Loucy (cell line): ENCODE results near the gene HSPG2.
"Not testable (repeated sequence)": the region's sequence is repeated elsewhere in the genome, so short reads cannot be mapped to it uniquely, and the experiment has no call there.

ENCODE experiments used
- H2AFZ ChIP-seq: fragments of 200-600 bp; sonication (generic); 2 replicates; pipeline ENCODE4 v1.6.0; 2016; ENCODE audit warnings: antibody characterized with exemption, mild to moderate bottlenecking, low read length, moderate library complexity
- H3F3A ChIP-seq: fragments of 200-600 bp; 2 replicates; pipeline ENCODE4 v1.6.0; 2016; ENCODE audit warnings: antibody characterized with exemption, low read depth, mild to moderate bottlenecking
- H3K27me3 ChIP-seq: fragments of 200-600 bp; sonication (generic); 2 replicates; pipeline ENCODE4 v1.6.1; 2014; ENCODE audit warnings: low read length, mild to moderate bottlenecking; ENCODE audit not compliant: insufficient read depth, poor library complexity, severe bottlenecking
- H3K36me3 ChIP-seq: fragments of 200-600 bp; sonication (generic); 2 replicates; pipeline ENCODE4 v1.6.1; 2016; ENCODE audit warnings: low read length; ENCODE audit not compliant: insufficient read depth
- H3K4me1 ChIP-seq: fragments of 200-600 bp; sonication (generic); 2 replicates; pipeline ENCODE4 v1.5.1; 2014; ENCODE audit warnings: low read length, mild to moderate bottlenecking; ENCODE audit not compliant: insufficient read depth, poor library complexity, severe bottlenecking
- H3K4me2 ChIP-seq: fragments of 200-600 bp; sonication (generic); 2 replicates; pipeline ENCODE4 v1.6.0; 2014; ENCODE audit warnings: antibody characterized with exemption, low read length, low read depth, mild to moderate bottlenecking; ENCODE audit not compliant: poor library complexity, severe bottlenecking
- H3K4me3 ChIP-seq: fragments of 200-600 bp; sonication (generic); 2 replicates; pipeline ENCODE4 v1.5.1; 2014; ENCODE audit warnings: low read length, mild to moderate bottlenecking, mixed read lengths; ENCODE audit not compliant: poor library complexity, severe bottlenecking
- H3K79me2 ChIP-seq: fragments of 200-600 bp; sonication (generic); 2 replicates; pipeline ENCODE4 v1.6.1; 2014; ENCODE audit warnings: low read length; ENCODE audit not compliant: insufficient read depth
- H3K9ac ChIP-seq: fragments of 200-600 bp; sonication (generic); 2 replicates; pipeline ENCODE4 v1.6.0; 2014; ENCODE audit warnings: mild to moderate bottlenecking, low read depth, low read length, moderate library complexity; ENCODE audit not compliant: poor library complexity, severe bottlenecking
- H3K9me2 ChIP-seq: fragments of 200-600 bp; sonication (generic); replicated peaks from 2 replicates; pipeline ENCODE4 v1.6.1; 2016; ENCODE audit warnings: low read depth, low read length, mixed read lengths
- H3K9me3 ChIP-seq: fragments of 200-600 bp; sonication (generic); 2 replicates; pipeline ENCODE4 v1.6.1; 2014; ENCODE audit warnings: mild to moderate bottlenecking, antibody characterized with exemption, low read length, low read depth; ENCODE audit not compliant: insufficient read depth
- H4K20me1 ChIP-seq: fragments of 200-600 bp; sonication (generic); 2 replicates; pipeline ENCODE4 v1.6.0; 2014; ENCODE audit warnings: antibody characterized with exemption, low read length, mild to moderate bottlenecking; ENCODE audit not compliant: insufficient read depth, poor library complexity, severe bottlenecking
- EZH2phosphoT487 ChIP-seq: fragments of 200-600 bp; IDR thresholded peaks from 2 replicates; pipeline ENCODE4 v1.6.1; 2018; ENCODE audit warnings: antibody characterized with exemption, mild to moderate bottlenecking, moderate library complexity, borderline replicate concordance
- TF ChIP-seq, protein P1 (sequence below): fragments of 200-600 bp; sonication (generic); conservative IDR thresholded peaks from 2 replicates; pipeline ENCODE4 v1.5.1; 2014; ENCODE audit warnings: mild to moderate bottlenecking, antibody characterized with exemption, low read length

Gene HSPG2

DNA sequence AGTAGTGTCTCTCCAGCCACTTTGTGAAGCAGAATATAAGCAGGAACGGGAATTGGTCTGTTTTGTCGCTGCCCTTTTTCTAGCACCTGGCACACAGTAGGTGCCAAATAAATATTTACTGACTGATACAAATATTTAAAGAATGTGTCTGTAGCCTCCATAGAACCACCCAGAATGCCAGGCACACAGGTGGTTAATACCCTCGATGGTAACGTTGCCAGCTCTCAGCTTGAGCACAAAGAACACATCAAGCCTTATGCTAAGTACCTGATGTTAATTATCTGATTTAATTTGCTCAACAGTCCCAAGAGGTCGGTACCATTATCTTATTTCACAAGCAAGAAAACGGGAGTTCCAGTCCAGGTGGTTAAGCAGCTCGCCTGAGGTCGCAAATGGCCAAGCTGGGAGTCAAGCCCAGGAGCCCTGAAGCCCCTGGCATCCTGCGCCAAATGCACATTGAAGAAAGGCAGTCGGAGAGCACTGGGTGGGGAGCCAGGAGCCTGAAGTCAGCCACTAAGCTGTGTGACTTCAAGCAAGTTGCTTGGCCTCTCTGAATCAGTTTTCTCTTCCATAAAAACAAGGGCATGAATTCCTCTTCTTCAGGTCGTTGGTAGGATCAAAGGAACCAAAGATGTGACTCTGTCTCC is 26.4 kb downstream of the HSPG2 start:
- no peak for TF ChIP-seq EZH2phosphoT487
- TF ChIP-seq, protein P1, sequence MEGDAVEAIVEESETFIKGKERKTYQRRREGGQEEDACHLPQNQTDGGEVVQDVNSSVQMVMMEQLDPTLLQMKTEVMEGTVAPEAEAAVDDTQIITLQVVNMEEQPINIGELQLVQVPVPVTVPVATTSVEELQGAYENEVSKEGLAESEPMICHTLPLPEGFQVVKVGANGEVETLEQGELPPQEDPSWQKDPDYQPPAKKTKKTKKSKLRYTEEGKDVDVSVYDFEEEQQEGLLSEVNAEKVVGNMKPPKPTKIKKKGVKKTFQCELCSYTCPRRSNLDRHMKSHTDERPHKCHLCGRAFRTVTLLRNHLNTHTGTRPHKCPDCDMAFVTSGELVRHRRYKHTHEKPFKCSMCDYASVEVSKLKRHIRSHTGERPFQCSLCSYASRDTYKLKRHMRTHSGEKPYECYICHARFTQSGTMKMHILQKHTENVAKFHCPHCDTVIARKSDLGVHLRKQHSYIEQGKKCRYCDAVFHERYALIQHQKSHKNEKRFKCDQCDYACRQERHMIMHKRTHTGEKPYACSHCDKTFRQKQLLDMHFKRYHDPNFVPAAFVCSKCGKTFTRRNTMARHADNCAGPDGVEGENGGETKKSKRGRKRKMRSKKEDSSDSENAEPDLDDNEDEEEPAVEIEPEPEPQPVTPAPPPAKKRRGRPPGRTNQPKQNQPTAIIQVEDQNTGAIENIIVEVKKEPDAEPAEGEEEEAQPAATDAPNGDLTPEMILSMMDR, result no peak
- no peaks in the 10 kb centered on the region for H3K4me1 ChIP-seq
- H3K27me3 ChIP-seq, result no peaks in the 10 kb centered on the region
- no peak overlapping the region for H3K4me2 ChIP-seq
- no peaks in the 10 kb centered on the region for H3K36me3 ChIP-seq
- no peak overlapping the region for H3K4me3 ChIP-seq
- no peaks in the 10 kb centered on the region for H3K9me2 ChIP-seq
- no peaks in the 10 kb centered on the region for H3K9me3 ChIP-seq
- H3K79me2 ChIP-seq, result no peaks in the 10 kb centered on the region
- no peak overlapping the region for H2AFZ ChIP-seq
- no peak overlapping the region for H3K9ac ChIP-seq
- H3F3A ChIP-seq, result no peaks in the 10 kb centered on the region
- H4K20me1 ChIP-seq, result no peaks in the 10 kb centered on the region

DNA sequence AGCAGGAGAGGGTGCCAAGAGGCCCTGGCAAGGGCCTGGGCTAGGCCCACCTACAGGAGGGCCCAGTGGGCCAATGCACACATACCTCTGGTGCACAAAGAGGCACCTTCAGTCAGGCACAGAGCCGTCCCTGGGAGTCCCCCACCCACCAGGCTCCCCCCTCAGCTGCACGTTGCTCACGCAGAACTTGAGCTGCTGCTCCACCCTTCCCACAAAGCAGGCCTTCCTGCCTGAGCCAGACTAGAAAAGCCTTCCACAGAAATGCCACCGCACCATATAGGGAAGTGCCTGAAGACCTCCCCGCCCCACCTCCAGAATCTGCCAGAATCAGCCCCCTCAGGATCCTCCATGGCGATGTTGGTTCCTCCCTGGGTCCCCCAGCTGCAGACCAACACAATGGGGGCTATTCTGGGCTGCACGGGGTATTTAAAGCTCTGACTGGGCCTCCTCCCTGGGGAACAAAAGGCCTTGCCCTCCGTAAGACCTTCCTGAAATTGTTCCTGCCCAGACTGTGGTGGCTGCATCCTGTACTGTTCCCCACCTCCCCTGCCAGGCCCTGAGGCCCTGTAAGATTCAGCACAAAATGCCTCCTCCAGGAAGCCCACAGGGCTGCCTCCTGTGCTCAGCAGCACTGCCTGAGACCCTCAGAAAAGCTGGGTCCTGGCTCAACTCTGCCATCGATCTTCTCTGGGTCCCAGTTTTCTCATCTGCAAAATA is 27.2 kb downstream of the HSPG2 start:
- Histone ChIP-seq H3K9ac (no peak overlapping the region), H3K4me1 (peaks cover 4% of the 10 kb centered on the region), H3K79me2 (no peaks in the 10 kb centered on the region)

DNA sequence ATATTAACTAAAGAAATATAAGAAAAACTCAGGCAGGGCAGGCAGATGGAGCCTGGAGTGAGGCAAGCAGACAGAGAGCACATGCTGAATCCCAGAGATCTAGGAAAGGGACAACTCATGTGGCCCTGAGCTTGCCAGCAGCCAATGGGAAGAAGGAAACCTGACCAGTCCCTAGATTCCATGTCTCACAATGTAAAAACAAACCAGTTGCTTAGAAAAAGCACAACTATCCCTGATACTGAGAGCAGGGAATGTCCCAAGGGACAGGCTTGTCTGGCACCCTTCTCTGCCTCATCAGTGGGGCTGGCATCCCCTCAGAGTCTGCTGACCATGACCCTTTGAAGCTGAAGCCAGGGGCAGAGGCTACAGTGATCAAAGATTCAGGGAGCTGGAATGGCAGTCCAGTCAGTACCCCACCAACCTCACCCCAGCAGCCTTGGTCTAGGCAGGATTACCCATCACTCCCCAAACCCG is 27.8 kb downstream of the HSPG2 start:
- no peaks in the 10 kb centered on the region for H4K20me1 ChIP-seq
- no peak overlapping the region for H3K4me3 ChIP-seq
- peaks cover 5% of the 10 kb centered on the region for H3K4me1 ChIP-seq
- TF ChIP-seq, protein P1, result no peak
- TF ChIP-seq EZH2phosphoT487, result no peak
- no peaks in the 10 kb centered on the region for H3K79me2 ChIP-seq
- no peaks in the 10 kb centered on the region for H3K9me2 ChIP-seq
- H3K27me3 ChIP-seq, result no peaks in the 10 kb centered on the region
- H2AFZ ChIP-seq, result no peak overlapping the region
- H3K9ac ChIP-seq, result no peak overlapping the region
- no peak overlapping the region for H3K4me2 ChIP-seq
- no peaks in the 10 kb centered on the region for H3K9me3 ChIP-seq
- H3K36me3 ChIP-seq, result no peaks in the 10 kb centered on the region
- no peaks in the 10 kb centered on the region for H3F3A ChIP-seq

More for the DNA sequence above, 27.2 kb downstream of the HSPG2 start:
- H3F3A ChIP-seq, result no peaks in the 10 kb centered on the region
- no peak overlapping the region for H3K4me2 ChIP-seq
- no peaks in the 10 kb centered on the region for H4K20me1 ChIP-seq
- H3K9me3 ChIP-seq, result no peaks in the 10 kb centered on the region
- no peaks in the 10 kb centered on the region for H3K36me3 ChIP-seq
- H3K4me3 ChIP-seq, result no peak overlapping the region
- no peaks in the 10 kb centered on the region for H3K9me2 ChIP-seq
- H3K27me3 ChIP-seq, result no peaks in the 10 kb centered on the region
- no peak overlapping the region for H2AFZ ChIP-seq
- no peak for TF ChIP-seq EZH2phosphoT487
- TF ChIP-seq, protein P1, result no peak

DNA sequence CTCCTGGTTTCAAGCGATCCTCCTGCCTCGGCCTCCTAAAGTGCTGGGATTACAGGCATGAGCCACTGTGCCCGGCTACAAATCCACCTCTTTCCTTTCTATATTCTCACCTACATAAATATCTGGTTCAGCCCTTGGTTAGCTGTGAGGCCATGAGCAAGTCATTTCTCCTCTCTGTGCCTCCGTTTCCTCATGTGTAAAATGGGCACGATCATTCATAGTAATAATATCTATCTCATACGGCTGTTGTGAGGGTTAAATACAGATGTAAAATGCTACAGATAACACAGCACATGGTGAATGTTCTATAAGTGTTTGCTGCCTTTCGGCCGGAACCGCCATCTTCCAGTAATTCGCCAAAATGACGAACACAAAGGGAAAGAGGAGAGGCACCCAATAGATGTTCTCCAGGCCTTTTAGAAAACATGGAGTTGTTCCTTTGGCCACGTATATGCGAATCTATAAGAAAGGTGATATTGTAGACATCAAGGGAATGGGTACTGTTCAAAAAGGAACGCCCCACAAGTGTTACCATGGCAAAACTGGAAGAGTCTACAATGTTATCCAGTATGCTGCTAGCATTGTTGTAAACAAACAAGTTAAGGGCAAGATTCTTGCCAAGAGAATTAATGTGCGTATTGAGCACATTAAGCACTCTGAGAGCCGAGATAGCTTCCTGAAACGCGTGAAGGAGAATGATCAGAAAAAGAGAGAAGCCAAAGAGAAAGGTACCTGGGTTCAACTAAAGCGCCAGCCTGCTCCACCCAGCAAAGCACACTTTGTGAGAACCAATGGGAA is 29.2 kb downstream of the HSPG2 start:
- not testable (repeated sequence) for H4K20me1 ChIP-seq, H3K9me2 ChIP-seq, H3F3A ChIP-seq, H3K4me1 ChIP-seq, H3K79me2 ChIP-seq, H3K4me3 ChIP-seq, H2AFZ ChIP-seq, H3K9ac ChIP-seq, H3K36me3 ChIP-seq, H3K4me2 ChIP-seq, H3K9me3 ChIP-seq, H3K27me3 ChIP-seq
